Activated CD4-positive, alpha-beta T cell treated with anti-CD3 and anti-CD28 coated beads, Interleukin-2, amount 50 U/mL, for 48 hours (primary cell): ENCODE results near the gene SCTR.
A peak's percentile ranks its signal among the peaks of the same experiment; 100 is the strongest.

Source experiments
- DNase-seq, 2 experiments: peaks; one replicate each; pipeline ENCODE4 v3.0.0-alpha.2; 2020

Gene SCTR

GRCh38 chr2:119440501-119440870 is 83.8 kb downstream of the SCTR start:
- DNase-seq, result no peak

- DNase-seq, result no peak
Measured at GRCh38 chr2:119439574-119440500, 84.4 kb downstream of the SCTR start.

- no peak for DNase-seq
Measured at GRCh38 chr2:119438726-119439284, 85.5 kb downstream of the SCTR start.

GRCh38 chr2:119438128-119438656 is 86.1 kb downstream of the SCTR start:
- no peak for DNase-seq

- no peak for DNase-seq
Measured at GRCh38 chr2:119436993-119437772, 87.1 kb downstream of the SCTR start.

- DNase-seq, result no peak
Measured at GRCh38 chr2:119435953-119436297, 88.4 kb downstream of the SCTR start.

GRCh38 chr2:119435081-119435952 is 89.0 kb downstream of the SCTR start:
- no peak for DNase-seq

GRCh38 chr2:119434664-119435063 is 89.6 kb downstream of the SCTR start:
- no peak for DNase-seq

- no peak for DNase-seq
Measured at GRCh38 chr2:119433636-119434327, 90.5 kb downstream of the SCTR start.

GRCh38 chr2:119432851-119433522 is 91.3 kb downstream of the SCTR start:
- DNase-seq, result no peak

- no peak for DNase-seq
Measured at GRCh38 chr2:119431976-119432850, 92.1 kb downstream of the SCTR start.

GRCh38 chr2:119431155-119431975 is 92.9 kb downstream of the SCTR start, which contains the start of gene TMEM37:
TSS of gene TMEM37 (plus strand) at chr2:119431854. CDS start at chr2:119431904, 50 bp downstream.
- peak; percentile 7 to 16 for DNase-seq

- DNase-seq, result no peak
Measured at GRCh38 chr2:119430023-119430498, 94.2 kb downstream of the SCTR start.

- DNase-seq, result no peak
Measured at GRCh38 chr2:119429225-119429981, 94.9 kb downstream of the SCTR start.

- DNase-seq, result no peak
Measured at GRCh38 chr2:119428488-119429224, 95.6 kb downstream of the SCTR start.

GRCh38 chr2:119427756-119428155 is 96.5 kb downstream of the SCTR start:
- no peak for DNase-seq

GRCh38 chr2:119426801-119427395 is 97.4 kb downstream of the SCTR start:
- no peak for DNase-seq
